Nucleus accumbens (tissue), 56 donors: ENCODE results near the gene ARHGAP22.

Experiments used
- DNase-seq, 56 donors: peaks; one replicate each; lab custom pipeline; 2025; lab: John Stamatoyannopoulos, UW

The ARHGAP22 gene

GRCh38 chr10:48556713-48557112 lies 48.2 kb downstream of the ARHGAP22 start:
- DNase-seq = no peak

GRCh38 chr10:48556065-48556464 lies 48.8 kb downstream of the ARHGAP22 start:
- DNase-seq = no peak

GRCh38 chr10:48555310-48556042 lies 49.4 kb downstream of the ARHGAP22 start:
- DNase-seq = no peak

- no peak for DNase-seq
These were observed 50.2 kb downstream of the ARHGAP22 start for GRCh38 chr10:48554656-48555055.

GRCh38 chr10:48554246-48554645 lies 50.6 kb downstream of the ARHGAP22 start:
- DNase-seq = peak in 3 of 56 donors; percentile 18 to 42 (median 36)

- DNase-seq = no peak
These were observed 51.8 kb downstream of the ARHGAP22 start for GRCh38 chr10:48552946-48553564.

- DNase-seq = peak in 27 of 56 donors; percentile 9 to 72 (median 25)
These were observed 52.8 kb downstream of the ARHGAP22 start for GRCh38 chr10:48551861-48552591.

- no peak for DNase-seq
These were observed 53.9 kb downstream of the ARHGAP22 start for GRCh38 chr10:48550977-48551376.

- DNase-seq = no peak
These were observed 54.7 kb downstream of the ARHGAP22 start for GRCh38 chr10:48550071-48550691.

GRCh38 chr10:48549236-48549635 lies 55.6 kb downstream of the ARHGAP22 start:
- no peak for DNase-seq

- DNase-seq = no peak
These were observed 56.2 kb downstream of the ARHGAP22 start for GRCh38 chr10:48548531-48549135.

- DNase-seq = no peak
These were observed 56.9 kb downstream of the ARHGAP22 start for GRCh38 chr10:48547981-48548380.

- DNase-seq = no peak
These were observed 57.6 kb downstream of the ARHGAP22 start for GRCh38 chr10:48547061-48547895.

- DNase-seq = no peak
These were observed 59.3 kb downstream of the ARHGAP22 start for GRCh38 chr10:48545462-48546145.

- DNase-seq = no peak
These were observed 61.6 kb downstream of the ARHGAP22 start for GRCh38 chr10:48543182-48543844.

GRCh38 chr10:48542471-48543181 lies 62.2 kb downstream of the ARHGAP22 start:
- no peak for DNase-seq

GRCh38 chr10:48541144-48541795 lies 63.6 kb downstream of the ARHGAP22 start:
- no peak for DNase-seq
